NCI-H1105 treated with DMSO at 0.1 percent for 48 hours (cell line): ENCODE results near the gene GJD4.

ENCODE experiments used
- DNase-seq: peaks from one replicate; lab custom pipeline; 2025; lab: John Stamatoyannopoulos, UW

The GJD4 gene

DNA sequence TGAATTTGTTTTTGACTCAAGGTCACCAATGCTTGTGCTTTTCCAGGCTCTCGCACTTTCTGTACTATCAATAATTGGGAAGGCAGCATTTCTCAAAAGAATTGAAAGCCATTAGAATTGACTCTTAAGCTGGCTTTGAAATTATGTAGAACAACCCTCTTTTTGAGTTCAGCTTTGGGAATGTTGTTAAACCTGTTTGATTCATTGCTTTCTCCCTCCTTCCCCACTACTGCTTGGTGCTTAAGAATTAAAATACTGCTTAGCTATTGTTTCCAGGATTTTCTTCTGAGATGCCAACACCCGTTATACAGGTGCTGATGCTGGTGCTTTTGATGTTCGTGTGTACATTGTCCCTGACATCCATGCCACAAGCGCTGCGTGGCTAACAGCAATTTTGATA, 52.5 kb downstream of the GJD4 start:
- DNase-seq = no peak
